Measurements from ENCODE around the gene CYBC1. TPM values are rescaled to one million over a fixed set of nuclear protein-coding genes. Genes with fewer than 3 reads are reported as not detected.
A peak's percentile ranks its signal among the peaks of the same experiment; 100 is the strongest.

The CYBC1 gene
- total RNA-seq, 1 donor, result 72.4 TPM

DNA sequence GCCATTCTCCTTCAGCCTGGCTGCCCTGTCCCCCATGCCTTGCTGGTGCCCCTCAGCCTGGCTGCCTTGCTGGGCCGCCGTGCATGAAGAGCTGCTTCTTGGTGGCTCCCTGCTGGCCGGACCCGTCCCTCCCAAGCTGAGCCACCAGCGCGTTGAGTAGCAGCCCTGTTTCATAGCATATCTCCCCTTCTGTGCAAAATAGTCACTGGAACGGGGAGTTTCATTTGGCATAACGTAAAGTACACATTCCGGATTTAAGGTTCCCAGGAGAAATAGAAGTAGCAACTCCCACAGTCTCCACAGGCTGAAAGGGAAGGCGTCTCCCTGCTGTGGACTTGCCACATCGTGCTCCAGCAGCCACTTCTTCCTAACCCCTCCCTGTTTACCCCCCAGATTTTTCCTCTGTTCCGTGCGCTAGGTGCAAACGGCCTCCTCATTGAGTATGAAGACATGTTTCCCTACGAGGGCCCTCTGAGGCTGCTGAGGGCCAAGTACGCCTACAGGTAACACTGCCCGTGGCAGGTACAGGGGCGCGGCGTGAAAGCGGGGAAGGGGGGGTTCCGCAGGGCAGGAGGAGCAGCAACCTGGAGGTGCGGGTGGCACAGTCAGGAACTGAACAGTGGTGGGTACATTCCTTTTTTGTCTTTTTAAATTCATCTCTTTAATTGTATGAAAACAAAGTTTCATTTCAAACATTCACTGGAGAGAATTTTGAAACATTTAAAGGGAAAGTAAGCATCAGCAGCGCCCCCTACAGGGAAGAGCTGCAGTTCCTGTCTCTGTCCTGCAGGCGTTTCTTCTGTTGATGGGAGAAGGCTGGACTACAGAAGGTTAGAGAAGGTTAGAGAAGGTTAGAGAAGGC lies 26.3 kb downstream of the CYBC1 start:
- no peaks in the 10 kb centered on the region for H4K20me1 ChIP-seq (ENCODE audit: insufficient read depth, low read length)
- peak overlapping the region; percentile 63 for H3K4me3 ChIP-seq (ENCODE audit: insufficient read depth, low read length)
- peak; percentile 95 for DNase-seq (ENCODE audit: insufficient read length, low spot score, missing footprints)
- no peaks in the 10 kb centered on the region for H3K36me3 ChIP-seq (ENCODE audit: insufficient read depth, low read length)
- H3K27ac ChIP-seq (ENCODE audit: low read depth, low read length), result no peak overlapping the region
- no peaks in the 10 kb centered on the region for H3K27me3 ChIP-seq (ENCODE audit: insufficient read depth, low read length)
- peaks cover 6% of the 10 kb centered on the region for H3K4me1 ChIP-seq (ENCODE audit: insufficient read depth, low read length)
- peak overlapping the region; percentile 61 for H3K4me2 ChIP-seq (ENCODE audit: insufficient read depth, low read length)
- H2AFZ ChIP-seq (ENCODE audit: low read length), result peak overlapping the region; percentile 37
- TF ChIP-seq, protein P1, sequence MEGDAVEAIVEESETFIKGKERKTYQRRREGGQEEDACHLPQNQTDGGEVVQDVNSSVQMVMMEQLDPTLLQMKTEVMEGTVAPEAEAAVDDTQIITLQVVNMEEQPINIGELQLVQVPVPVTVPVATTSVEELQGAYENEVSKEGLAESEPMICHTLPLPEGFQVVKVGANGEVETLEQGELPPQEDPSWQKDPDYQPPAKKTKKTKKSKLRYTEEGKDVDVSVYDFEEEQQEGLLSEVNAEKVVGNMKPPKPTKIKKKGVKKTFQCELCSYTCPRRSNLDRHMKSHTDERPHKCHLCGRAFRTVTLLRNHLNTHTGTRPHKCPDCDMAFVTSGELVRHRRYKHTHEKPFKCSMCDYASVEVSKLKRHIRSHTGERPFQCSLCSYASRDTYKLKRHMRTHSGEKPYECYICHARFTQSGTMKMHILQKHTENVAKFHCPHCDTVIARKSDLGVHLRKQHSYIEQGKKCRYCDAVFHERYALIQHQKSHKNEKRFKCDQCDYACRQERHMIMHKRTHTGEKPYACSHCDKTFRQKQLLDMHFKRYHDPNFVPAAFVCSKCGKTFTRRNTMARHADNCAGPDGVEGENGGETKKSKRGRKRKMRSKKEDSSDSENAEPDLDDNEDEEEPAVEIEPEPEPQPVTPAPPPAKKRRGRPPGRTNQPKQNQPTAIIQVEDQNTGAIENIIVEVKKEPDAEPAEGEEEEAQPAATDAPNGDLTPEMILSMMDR (IDR thresholded peaks at IDR 0.05; ENCODE audit: extremely low read depth, low read depth, low read length), result peak; percentile 86
- H3K9me3 ChIP-seq (ENCODE audit: low read depth, low read length), result peaks cover 2% of the 10 kb centered on the region
- H3K79me2 ChIP-seq (ENCODE audit: insufficient read depth, low read length), result no peaks in the 10 kb centered on the region

DNA sequence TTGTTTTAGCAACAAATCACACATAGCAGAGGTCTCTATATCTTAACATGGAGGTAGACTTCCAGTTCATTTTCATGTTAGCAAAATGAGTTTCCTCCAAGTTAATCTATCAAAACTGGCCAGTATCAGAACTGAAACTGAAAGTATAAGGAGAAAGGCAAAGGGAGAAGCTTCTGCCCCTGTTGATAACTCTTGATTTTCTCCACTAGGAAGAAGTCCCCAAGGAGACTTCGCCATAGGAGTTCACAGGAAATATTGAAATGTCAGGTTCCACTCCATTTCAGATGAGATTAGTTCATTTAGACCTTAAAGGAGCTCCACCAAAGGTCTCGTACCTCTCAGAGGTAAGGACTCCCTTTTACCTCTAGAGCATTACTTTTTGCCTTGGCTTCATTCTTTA lies 31.0 kb downstream of the CYBC1 start:
- Histone ChIP-seq H3K27me3 (ENCODE audit: insufficient read depth, low read length) (no peaks in the 10 kb centered on the region), H2AFZ (ENCODE audit: low read length) (peak overlapping the region; percentile 97), H3K4me2 (ENCODE audit: insufficient read depth, low read length) (peak overlapping the region; percentile 82), H3K4me3 (ENCODE audit: insufficient read depth, low read length) (peak overlapping the region; percentile 86), H3K27ac (ENCODE audit: low read depth, low read length) (no peak overlapping the region), H3K4me1 (ENCODE audit: insufficient read depth, low read length) (peaks cover 17% of the 10 kb centered on the region), H4K20me1 (ENCODE audit: insufficient read depth, low read length) (peaks cover 29% of the 10 kb centered on the region), H3K9me3 (ENCODE audit: low read depth, low read length) (peaks cover 2% of the 10 kb centered on the region), H3K79me2 (ENCODE audit: insufficient read depth, low read length) (no peaks in the 10 kb centered on the region), H3K36me3 (ENCODE audit: insufficient read depth, low read length) (no peaks in the 10 kb centered on the region)
- DNase-seq (ENCODE audit: insufficient read length, low spot score, missing footprints), result no peak
- TF ChIP-seq, protein P1 (IDR thresholded peaks at IDR 0.05; ENCODE audit: extremely low read depth, low read depth, low read length), result no peak

DNA sequence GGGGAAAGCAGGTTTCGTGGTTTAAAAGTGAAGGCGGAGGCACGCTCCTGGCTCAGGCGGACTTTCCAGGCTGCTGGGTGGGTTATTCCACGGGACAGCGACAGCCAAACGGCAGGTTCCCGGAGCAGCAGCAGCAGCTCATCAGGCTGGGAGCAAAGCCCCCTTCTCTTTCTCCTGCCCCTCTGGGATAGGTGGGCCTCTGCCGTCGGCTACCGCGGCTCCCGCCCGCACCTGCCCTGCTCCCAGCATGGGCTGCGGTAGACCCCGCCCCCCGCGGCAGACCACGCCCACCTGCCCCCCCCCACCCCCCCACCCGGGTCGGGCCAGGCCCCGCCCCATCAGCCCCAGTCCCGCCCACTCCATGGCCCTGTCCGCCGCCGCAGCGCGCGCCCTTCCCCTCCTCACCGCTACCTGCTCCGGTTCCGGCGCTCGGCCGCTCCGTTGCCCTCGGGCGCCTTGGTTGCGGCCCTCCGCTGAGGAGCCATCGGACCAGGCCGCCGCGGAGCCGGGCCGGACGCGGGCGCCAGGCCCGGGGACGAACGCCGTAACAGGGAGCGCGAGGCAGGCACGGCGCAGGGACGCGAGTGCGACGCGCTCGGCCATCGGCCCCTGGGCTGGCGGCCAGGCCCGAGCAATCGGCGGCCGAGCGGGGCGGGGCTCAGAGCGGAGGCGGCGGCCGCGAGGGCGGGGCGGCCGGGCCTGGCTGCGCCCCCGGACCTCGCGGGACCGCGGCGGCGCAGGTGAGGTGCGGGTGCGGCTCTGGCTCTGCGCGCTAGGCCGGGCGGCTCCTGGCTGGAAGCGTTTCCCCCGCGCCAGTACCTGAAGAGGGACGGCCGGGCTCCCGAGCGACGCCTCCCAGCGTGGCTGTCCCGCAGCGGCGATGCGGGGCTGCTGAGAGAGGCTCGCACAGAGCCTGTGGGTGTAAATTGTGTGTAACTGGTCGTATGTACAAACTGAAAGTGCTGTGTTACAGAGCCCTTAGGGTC lies 32.3 kb downstream of the CYBC1 start, which contains the start of the genes HEXD and OGFOD3:
Gene HEXD (plus strand): TSS at position 347 of the 986 bp plus-strand sequence. CDS start 1,453 bp downstream, outside the sequence.
Gene OGFOD3 (minus strand): TSS at position 586 of the 986 bp plus-strand sequence. CDS start 101 bp downstream, at position 485.
- peak within 1 kb of the TSS; percentile 97 for H2AFZ ChIP-seq (ENCODE audit: low read length)
- H3K4me2 ChIP-seq (ENCODE audit: insufficient read depth, low read length), result peak within 1 kb of the TSS; percentile 82
- peaks cover 37% of the 10 kb centered on the region for H4K20me1 ChIP-seq (ENCODE audit: insufficient read depth, low read length)
- no peaks in the 10 kb centered on the region for H3K36me3 ChIP-seq (ENCODE audit: insufficient read depth, low read length)
- H3K9me3 ChIP-seq (ENCODE audit: low read depth, low read length), result peaks cover 2% of the 10 kb centered on the region
- TF ChIP-seq, protein P1 (IDR thresholded peaks at IDR 0.05; ENCODE audit: extremely low read depth, low read depth, low read length), result no peak
- no peak within 1 kb of the TSS for H3K27ac ChIP-seq (ENCODE audit: low read depth, low read length)
- H3K79me2 ChIP-seq (ENCODE audit: insufficient read depth, low read length), result no peaks in the 10 kb centered on the region
- no peaks in the 10 kb centered on the region for H3K27me3 ChIP-seq (ENCODE audit: insufficient read depth, low read length)
- peaks cover 13% of the 10 kb centered on the region for H3K4me1 ChIP-seq (ENCODE audit: insufficient read depth, low read length)
- peak; percentile 99 for DNase-seq (ENCODE audit: insufficient read length, low spot score, missing footprints)
- peak within 1 kb of the TSS; percentile 86 for H3K4me3 ChIP-seq (ENCODE audit: insufficient read depth, low read length)
